Measurements from ENCODE around the gene MAGEA1. TPM values are rescaled to one million over a fixed set of nuclear protein-coding genes. Genes with fewer than 3 reads are reported as not detected.

MAGEA1 gene
- polyA plus RNA-seq, 3 donors: not detected

GRCh38 chrX:153226344-153227185, 47.5 kb downstream of the MAGEA1 start:
- no peak overlapping the region for H3K27ac ChIP-seq (ENCODE audit: low read depth, low read length)
- 11 to 37% (median 18%) methylated on average over 14 to 16 of the region's 16 CpGs for WGBS, 3 donors

Other genes with a start within 250 kb of the MAGEA1 start
- under 1 TPM in 1 of 3 donors, not detected in 2; 0.03 TPM for gene PNMA5, start 185.2 kb upstream of the MAGEA1 start, polyA plus RNA-seq
- gene PNMA3, start 122.8 kb upstream of the MAGEA1 start, polyA plus RNA-seq: under 1 TPM; 0.07 to 0.28 (median 0.11) TPM
- gene PNMA6A, start 106.8 kb upstream of the MAGEA1 start, polyA plus RNA-seq: 1 to 10 TPM in 1 of 3 donors, under 1 TPM in 2; 0.68 to 1.0 (median 0.91) TPM
- not detected for gene PNMA6F, start 142.5 kb downstream of the MAGEA1 start, polyA plus RNA-seq
- gene ZNF275, start 154.9 kb downstream of the MAGEA1 start, polyA plus RNA-seq: 1 to 10 TPM; 5.3 to 7.9 (median 7.2) TPM
- gene PNMA6E, start 222.1 kb downstream of the MAGEA1 start, polyA plus RNA-seq: not detected
- 1 to 10 TPM in 2 of 3 donors, under 1 TPM in 1; 0.56 to 1.2 (median 1.0) TPM for gene ZFP92, start 232.2 kb downstream of the MAGEA1 start, polyA plus RNA-seq